Fibroblast of the conjunctiva (primary cell): ENCODE measurements around the gene DNLZ.

Experiments
- DNase-seq: peaks from one replicate; pipeline ENCODE4 v3.0.0-alpha.2; 2010; ENCODE audit warnings: low read depth

Gene DNLZ

DNA sequence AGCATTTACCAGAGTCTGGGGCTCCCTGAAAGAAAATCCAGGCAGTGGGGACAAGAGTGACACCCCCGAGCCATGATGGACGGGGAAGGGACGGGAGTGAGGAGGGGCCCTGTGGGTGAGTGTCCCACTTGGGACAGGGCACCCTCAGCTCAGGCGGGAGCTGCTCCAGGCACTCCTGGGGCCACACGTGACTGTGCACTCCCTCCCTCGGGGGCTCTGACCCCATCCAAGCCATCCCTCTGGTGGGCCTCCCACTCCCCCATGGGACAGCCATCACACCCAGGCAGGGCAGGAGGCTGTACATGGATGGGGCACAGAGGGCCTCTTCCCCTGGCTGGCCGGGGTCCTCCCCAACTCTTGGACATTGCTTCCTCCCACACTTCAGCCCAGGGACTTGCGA is 12.9 kb upstream of the DNLZ start:
- no peak for DNase-seq

DNA sequence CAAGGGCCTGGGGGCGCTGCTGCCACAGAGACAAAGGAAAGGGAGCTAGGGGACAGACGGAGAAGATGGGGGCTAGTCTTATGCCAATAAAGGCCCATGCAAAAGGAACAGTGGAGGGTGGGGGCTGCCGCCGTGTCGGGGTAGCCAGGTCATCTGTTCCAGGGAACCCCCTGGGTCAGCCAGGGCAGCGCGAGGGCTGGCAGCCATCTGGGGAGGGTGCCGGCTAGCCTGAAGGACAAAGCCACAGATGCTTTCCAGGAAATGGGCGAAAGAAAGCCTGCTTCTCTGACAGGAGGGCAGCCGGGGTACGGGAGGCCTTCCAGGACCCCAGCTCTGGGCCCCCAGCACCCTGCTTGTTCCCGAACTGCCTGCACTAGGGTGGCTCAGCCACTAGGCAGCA is 11.6 kb upstream of the DNLZ start:
- DNase-seq: no peak

DNA sequence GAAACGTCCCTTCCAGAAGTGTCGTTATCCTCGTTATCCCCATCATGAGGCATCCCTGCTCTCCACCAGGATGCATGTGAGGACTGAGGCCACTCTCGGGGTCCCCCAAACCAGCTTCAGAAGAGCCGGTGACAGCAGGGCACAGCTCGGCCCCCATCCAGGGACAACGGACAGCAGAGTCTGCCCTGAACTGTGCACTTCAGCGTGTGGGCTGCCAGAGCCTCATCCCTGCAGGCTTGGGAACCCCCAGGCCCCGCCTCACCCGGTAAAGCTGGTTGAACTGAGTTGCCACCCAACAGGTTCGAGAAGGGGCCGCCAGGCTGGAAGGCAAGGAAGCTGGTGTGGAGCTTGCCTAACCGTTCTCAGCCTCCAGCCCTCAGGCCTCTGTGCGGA is 10.6 kb upstream of the DNLZ start:
- DNase-seq: no peak

DNA sequence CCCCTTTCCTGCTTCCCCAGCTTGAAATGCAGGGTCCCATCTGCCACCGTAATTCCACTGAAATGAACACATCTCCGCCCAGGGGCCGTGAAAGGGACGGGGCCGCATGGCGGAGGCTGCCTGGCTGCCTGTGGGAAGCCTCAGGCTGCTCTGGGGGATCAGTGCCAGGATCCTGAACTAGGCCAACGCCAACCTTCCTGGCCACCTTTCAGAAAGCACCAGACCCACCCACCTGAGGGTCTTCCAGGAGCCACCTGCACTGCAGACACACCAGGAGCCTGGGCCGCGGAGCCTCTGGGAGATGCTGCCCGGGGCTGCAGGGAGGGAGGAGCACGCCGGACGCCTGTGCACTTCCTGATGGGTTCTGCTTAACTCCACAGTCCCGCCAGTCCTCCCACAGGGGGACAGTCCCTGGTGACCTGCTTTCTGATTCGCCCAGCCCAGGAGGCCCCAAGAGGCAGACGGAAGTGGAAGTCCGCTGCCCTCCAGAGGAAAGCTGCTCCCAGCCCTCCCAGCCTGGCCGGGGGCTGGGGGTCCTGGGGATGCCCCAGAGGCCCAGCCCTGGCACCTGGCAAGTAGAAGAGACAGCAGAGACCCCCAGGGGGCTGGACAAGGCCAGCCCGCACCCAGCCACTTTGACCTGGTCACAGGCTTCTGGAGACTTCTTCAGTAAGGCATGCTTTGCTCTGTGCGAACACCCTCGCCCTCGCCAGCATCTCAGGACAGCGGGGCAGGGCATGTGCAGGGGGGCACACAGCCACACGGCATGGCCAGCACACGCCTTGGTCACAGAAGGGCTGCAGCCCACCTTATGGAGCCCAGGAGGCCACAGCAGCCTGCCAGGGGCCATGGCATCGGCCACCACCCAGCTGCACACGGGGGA is 10.0 kb upstream of the DNLZ start, which contains the start of gene CARD9:
TSS of gene CARD9 (minus strand) at position 370 of the 883 bp plus-strand sequence. CDS start 1,591 bp downstream, outside the sequence.
- DNase-seq: no peak

DNA sequence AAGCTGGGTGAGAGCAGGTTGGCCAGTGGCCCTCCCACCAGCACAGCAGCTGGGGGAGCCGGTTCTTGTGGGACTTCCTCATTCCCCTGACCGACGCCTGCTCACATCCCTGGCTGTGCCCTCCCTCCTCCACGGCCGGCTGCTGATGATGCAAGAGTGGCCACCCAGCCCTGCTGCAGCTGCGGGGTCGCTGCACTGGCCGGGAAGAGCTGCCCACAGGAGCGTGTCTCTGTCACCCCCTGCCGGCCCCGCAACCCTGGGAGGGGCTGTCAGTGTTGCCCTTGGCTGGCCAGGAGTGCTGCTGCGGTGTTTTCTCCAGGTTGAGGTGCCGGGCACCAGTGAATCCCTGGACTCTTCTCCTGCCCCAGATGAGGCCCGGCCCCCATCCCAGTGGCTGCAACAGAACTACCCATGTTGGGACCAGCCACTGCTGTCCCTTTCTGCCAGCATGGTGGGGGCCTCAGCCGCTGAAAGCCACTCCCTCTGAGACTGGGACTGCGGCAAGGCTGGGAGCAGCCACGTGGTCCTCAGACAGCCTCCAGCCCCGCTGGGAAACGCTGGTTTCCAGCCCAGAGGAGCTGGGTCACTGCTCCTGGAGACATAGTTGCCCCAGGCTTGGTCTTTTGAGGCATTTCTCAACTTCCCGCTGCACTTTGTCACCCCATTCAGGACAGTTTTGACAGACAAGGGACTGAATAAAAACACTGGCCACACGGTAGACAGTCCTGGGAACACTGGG is 9.2 kb upstream of the DNLZ start:
- DNase-seq: peak; percentile 74

DNA sequence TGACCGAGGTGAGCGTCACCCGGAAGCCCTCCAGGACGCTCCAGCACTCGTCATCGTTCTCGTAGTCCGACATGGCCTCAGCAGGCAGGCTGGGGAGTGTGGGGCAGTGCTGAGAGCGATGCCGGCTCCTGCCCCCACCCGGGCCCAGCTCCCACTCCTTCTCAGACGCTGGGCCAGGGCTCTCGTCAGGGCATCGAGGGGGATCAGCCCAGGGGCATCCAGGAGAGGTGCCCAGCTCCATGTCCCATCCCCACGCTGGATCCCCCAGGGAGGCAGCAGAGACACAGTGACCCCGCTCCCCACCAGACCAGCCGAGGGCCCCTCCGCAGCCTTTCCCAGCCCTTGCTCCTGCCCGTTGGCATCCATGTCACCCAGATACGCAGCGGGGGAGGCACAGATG is 8.5 kb upstream of the DNLZ start:
- DNase-seq: no peak

DNA sequence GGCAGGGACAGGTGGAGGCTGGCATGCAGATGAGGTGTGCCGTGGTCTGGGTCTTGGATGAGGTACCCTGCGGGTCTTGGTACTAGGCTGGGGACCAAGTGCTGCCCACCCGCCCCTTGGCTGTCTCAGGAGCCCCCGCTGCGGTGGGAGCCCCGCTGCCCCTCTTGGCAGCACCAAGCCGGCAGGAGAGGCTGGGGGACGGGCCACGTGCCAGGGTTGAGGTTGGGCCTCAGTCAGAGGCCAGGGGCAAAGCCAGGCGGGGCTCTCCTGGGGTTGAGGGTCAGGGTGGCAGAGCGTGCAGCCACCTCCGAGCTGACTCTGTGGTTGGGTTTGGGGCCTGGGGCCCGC is 8.0 kb upstream of the DNLZ start:
- no peak for DNase-seq

DNA sequence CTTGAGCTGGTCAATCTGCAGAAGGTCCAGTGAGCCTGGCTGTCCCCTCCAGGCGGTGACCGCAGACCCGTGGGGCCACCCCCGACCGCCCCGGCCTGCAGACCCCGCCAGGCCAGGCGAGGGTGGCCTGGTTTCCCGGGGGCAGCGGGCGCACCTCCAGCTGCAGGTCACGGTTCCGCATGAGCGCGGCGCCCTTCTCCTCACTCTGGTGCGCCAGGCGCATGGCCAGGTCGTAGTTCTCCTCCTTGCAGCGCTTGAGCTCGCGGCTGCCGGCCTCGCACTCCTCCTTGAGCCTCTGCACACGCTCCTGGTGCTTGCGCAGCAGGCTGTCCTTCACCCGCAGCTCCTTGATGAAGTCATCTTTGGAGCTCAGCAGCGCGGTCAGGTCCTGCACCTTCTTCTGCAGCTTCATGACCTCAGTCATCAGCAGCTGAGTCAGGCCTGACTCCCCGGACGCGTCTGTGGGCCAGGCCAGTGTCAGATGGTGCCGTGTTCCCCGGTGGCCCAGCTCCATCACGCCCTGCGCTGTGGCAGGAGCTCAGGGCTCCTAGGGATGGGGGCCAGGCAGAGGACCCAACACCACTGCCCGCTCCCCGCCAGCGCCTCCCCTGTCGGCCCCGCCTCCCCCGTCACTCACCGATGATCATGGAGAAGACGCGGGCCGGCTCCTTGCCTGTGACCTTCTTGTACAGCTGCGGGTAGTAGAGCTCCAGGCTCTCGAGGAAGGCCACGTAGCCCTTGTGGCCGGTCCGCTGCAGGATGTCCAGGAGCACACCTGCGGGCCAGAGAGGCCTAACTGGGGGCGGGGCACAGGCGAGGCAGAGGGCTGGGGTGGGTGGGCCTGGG is 7.4 kb upstream of the DNLZ start:
- DNase-seq: no peak

DNA sequence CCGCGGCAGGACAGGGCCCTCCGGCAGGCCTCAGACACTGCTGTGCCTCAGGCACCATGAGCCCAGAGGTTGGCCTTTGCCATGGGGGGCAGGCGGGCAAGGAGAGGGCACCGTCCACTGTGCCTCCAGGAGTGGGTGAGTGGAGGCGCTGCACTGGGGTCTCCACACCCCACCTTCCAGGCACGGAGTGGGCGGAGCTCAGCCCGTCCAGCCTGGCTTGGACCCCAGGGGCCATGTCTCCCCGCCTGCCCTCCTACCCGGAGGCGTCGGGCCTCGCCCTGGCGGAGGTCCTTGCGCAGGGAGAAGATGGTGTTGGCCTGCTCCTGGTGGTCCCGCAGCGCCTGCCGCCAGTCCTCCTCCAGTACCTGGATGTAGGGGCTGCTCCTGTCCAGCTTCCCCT is 6.5 kb upstream of the DNLZ start:
- no peak for DNase-seq

DNA sequence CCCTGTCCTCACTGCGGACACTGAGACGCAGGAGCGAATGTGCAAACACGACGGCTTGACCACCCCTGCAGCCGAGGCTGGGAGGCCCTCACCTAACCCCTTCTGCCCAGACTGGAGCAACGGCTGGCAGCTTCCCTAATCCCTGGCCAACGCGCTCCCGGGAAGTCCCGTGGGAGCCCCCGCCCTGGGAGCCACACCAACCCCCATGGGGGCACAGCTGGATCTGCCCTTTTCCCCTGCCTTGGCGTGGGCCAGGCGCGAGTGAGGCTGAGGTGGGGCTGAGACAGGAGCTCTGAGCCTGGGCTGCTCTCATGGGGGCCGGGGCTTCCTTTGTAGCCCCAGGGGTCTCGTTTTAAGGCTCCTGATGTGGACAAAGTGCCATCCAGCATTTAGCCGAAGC is 4.6 kb upstream of the DNLZ start:
- no peak for DNase-seq

DNA sequence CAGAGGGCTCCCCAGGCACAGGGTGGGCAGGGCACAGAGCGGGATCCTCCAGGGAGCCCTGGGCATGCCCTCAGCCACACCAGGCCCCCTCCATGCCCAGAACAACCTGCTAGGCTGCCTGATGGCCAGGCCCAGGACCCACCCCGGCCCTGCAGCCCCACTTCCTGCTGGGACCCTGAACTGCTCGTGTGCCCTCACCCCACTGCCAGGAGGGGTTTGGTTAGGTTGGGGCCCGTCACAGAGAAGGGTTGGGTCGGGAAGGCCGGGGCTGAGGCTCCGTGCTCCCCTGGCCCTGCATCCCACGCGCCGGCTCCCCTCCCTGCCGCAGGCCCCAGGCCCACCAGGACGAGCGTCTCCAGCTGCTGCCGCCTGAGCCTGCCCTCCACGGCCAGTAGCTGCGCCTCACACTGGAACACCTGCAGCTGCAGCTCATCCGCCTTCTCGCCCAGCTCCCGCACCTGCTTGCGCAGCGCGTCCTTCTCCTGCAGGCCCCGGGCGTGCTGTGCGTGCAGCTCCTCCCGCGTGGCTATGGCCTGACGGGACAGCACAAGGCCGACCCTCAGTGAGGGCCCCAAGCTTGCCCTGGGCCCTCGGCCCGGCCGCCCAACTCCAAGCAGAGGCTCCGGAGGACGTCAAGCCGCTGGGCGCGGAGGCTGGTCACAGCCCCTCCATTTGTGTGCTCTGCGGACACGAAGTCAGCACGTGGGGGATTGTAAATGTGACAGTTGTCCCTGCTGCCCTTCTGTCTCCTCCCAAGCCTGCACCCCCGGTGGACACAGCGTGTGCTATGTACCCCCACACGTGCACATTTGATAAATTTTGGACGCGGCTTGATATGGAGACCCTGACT is 4.0 kb upstream of the DNLZ start:
- DNase-seq: no peak

DNA sequence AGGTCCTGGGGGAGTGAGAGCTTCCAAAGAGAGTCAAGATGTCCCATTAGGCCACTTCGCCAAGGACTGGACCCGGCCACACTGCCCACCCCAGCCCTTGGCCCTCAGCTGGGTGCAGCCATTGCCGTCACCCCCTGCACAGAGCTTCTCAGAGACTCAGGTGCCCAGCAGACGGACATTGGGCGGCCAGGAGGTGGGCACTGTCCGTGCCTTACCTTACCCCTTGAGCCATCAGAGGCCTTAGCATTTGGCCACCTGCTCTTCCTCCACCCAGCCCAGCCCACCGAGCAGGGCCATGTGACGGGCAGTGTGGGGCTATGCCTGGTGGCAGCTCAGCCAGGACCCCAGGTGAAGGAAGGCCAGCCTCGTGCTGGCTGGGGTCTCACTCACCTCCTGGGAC is 3.3 kb upstream of the DNLZ start:
- no peak for DNase-seq

DNA sequence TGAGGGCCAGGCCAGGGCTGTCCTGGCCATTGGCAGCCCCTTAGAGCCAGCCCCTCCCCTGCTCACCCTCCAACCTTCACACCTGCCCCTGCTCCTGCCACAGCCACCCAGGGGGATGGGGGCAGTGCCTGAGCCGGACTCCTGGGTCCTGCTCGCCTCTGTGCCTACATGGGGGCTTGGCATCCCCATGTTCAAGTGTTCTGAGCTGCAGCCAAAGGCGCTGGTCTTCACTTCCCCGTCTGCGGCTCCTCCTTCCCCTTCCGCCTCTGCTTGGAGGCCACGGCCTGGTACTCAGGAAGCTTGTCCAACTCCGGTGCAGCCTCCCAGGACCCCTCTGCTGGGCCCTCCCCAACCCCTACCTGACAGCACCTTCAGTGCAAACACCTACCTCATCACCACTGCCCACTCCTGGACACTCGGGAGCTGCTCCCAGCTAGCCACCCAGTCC is 2.3 kb upstream of the DNLZ start:
- no peak for DNase-seq

DNA sequence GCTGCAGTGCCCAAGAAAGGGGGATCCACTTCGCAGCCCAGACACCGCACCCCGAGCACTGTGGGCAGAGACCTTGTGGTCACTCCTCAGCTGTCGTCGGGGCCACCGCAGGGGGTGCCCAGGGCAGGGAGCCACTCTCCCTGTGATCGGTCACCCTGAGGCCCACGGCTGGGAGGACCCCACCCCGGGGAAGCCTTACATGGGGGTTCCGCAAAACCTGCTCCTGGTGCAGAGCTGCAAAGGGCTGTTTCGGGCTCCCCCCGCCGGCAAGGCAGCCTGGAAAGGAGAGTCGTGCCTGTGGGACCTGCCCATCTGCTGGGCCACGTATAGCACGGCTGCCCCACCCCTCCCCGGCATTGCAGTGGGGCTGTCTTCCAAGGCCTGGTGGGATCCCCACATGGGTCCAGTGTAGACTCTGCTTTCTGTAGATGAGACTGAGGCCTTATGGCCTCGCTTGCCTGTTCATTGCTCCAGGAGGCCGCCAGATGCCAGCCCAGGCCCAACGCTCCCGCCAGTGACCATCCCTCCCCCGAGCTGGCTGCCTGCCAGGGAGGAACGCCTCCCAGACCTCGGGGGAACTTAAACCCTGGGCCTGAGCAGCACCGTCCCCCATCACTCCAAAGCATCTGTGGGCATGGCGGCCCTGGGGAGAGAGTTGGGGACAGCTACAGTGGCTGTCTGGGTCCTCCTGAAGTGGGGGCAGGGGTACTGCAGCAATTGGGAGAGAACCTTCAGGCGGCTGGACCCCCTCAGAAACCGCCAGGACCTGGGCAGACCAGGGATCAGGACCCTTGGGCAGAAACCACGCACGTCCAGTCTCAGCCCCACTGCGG is 1.6 kb upstream of the DNLZ start:
- no peak for DNase-seq

DNA sequence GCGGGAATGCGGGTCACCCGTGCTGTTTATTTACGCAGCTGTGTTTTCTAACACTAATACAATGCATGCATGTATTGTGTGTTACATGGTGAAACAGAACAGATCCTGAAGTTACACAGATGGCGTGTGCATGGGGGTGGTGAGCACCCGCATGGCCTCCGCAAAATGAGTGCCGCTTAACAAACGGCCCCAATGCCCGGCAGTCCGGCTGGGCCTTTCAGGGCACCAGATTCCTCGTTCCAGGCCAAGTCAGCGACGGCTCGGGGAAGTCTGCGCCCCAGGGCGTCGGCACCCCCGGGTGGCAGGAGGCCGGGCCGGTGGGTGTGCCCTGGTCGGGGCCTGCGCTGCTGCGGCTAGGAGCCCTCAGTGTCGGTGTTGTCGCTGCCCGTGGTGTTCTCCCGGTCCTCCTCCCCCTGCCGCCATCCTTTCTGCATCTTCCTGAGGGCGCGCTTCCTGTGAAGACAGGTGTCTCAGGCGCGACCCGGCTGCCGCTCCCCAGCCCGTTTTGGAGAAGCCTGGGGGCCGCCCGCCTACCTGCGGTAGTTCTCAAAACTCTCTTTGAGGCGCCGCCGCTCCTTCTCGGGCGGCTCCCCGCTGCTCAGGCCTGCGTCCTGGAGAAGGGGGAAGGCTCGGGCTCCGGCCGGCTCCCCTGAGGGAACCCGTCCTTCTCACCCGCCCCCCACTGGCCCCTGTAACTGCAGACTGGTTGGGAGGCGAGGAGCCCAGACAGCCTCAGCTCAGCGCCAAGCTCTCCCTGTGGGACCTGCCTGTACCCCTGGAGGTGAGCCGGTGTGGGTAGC is 605 bp upstream of the DNLZ start:
- no peak for DNase-seq

DNA sequence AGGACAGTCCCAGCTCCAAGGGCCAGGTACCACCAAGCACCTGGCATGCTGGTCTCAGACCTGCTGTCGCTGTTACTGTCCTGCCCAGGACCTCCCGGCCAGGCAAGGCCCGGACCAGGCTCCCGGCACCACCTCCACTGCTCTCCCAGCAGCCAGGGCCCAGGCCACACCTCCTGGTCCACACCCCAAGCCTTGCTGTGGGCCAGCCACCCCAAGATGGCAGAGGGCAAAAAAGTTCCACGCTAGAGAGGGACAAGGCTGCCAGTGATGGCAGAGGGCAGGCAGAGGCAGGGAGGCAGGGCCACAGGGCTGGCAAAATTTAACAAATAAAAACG is 1.1 kb downstream of the DNLZ start:
- DNase-seq: no peak

DNA sequence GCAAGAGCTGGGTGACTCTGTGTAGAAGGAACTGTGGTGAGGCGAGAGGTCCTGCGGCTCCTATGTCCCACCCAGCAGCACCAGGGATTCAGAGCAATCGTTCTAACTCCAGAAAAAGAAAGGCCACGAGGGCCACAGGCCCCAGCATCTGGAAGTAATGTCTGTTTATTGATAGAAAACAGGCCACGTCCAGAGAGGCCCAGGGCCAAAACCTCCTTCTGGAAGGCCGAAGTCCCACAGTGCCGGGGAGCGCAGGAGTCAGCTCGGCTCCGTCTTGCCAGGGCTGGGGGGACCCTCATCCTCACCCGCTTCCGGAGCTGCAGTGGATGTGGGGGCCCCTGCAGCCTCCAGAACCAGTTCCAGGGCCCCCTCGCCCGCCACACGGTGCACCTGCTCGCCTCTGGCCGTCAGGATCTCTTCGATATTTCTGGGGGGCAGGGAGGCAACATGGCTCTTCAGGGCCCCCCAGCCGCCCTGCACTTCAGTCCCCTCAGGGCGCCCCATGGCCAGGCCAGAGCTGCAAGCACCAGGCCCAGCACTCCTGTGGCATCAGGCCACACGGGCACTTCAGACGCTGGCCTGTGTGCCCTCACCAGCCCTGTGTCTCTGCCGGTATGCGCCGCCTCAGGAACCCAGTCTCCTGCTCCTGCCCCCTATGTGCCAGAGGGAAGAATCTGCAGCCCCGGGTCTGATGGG is 1.6 kb downstream of the DNLZ start:
- DNase-seq: no peak

DNA sequence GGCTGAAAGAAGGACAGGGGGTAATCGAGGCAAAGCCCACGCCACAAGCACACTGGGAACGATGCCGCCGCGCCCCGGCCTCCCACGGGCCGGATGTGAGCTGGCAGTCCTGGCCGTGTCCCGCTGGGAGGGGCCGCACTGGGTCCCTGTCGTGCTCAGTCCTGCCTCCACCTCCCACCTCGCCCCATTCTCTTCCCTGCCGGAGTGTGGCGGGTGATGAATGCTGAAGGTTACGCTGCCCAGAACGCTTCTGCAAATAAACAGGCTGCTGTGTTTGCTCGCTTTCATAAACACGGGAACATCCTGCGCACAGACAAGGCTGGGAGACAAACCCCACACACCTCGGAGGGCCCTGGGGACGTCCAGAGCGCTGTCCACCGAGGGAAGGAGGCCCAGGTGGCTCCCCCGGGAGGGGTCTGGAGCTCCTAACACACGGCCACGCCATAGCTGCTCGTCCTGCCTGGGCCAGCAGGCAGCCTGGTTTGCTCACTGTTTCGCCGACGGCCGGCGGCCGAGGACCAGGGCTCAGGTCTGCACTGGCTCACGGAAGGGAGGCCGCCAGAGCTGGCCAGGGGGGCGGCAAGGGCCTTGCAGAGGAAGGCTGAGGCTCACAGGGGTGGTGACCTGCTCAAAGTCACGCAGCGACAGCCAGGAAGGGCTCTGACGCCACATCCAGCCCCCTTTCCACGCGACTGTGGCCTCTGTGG is 2.3 kb downstream of the DNLZ start:
- no peak for DNase-seq
